Activated T-helper 1 cell treated with Interleukin-2 at 50 U/mL for 16 hours (primary cell): ENCODE data around the gene KRTAP1-3.
"Not testable (repeated sequence)": the region's sequence is repeated elsewhere in the genome, so short reads cannot be mapped to it uniquely, and the experiment has no call there.

Experiments used
- DNase-seq: peaks from one replicate; pipeline ENCODE4 v3.0.0-alpha.2; 2020; ENCODE audit warnings: low read depth

KRTAP1-3 gene

DNA sequence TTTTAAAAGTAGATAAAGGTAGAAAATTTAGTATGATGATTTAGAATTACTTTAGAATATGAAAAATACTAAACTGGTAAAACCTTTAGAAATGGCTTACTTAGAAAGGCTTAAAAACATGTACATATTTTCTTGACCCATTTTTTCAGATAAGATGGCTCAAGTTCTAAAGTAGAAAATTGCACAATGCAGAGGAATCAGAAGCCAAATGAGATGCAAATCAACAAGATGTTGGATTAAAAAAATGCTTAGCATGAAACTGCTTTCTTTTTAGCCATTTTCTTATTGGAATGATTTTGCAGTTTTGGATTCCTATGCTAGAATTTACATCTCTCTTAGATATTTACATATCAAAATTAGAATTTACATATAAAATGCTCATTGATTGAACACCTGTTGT, 24.2 kb downstream of the KRTAP1-3 start:
- no peak for DNase-seq

DNA sequence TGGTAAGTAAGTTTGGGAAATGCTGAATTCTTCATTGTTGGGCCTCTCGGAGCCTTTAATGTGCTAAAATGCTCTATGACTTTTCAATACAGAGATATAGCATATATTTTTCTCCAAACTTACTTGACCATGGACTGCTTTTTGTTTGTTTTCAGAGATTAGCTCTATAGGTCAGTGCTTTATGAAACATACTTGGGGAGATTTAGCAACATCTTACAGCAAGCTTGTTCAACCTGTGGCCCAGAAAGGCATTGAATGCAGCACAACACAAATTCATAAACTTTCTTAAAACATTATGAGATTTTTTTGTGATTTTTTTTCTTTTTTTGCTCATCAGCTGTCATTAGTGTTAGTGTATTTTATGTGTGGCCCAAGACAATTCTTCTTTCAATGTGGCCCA, 24.7 kb downstream of the KRTAP1-3 start:
- DNase-seq, result no peak

DNA sequence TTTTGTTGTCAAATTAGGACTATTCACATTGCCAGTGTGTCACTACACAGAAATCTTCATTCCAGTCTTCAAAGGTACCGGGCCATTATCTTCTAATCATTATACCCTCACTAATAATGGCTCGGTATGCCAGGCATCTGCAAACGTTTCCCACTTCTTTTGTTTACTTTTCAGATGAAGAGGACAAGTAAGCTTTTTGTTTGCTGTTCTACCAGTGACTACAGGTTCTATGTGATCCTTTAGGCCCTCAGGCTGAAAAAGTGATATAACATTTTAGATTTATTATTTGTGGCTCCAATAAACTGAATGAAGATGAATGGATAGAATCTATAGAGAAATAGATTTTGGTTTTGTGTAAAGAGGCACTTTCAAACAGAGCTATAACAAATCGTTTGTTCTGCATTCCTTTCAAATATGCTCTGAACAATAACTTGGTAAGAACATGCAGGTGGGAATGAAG, 25.3 kb downstream of the KRTAP1-3 start:
- no peak for DNase-seq

DNA sequence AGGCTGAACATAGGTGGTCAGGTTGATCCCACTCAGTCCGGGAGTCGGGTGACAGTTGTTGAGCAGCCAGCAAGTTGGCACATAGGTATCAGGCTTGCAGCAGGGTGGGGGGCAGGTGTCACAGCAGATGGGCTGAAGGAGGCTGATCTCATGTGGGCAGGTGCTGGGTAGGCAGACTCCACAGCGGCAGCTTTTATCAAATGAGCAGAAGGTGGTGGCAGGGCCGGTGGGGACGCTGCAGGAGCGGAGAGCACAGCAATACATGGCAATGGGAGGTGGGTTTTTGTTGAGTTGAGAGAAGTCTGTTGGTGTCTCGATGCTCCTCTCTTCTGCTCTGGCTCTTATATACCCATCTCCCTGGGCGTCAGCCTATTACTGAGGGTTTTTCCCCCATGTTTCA, 25.9 kb downstream of the KRTAP1-3 start, which contains the start of gene KRTAP3-1:
KRTAP3-1 (minus strand) TSS at position 318 of the 400 bp plus-strand sequence; CDS start at position 264, 54 bp downstream.
- no peak for DNase-seq

DNA sequence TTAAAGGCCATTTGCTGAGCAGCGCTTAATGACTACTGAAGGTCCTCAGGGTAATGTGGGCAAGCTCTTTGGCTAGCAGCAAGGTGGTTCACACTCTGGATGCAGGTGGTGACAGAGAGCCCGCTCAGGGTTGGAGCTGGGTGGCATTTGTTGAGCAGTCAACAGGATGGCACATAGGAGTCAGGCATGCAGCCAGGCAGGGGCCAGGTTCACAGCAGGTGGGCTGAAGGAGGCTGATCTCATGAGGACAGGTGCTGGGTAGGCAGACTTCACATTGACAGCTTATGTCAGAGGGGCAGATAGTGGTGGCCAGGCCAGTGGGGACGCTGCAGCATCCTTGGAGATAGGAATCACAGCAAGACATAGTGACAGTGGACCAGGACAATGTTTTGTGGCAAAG, 30.3 kb downstream of the KRTAP1-3 start:
- no peak for DNase-seq

DNA sequence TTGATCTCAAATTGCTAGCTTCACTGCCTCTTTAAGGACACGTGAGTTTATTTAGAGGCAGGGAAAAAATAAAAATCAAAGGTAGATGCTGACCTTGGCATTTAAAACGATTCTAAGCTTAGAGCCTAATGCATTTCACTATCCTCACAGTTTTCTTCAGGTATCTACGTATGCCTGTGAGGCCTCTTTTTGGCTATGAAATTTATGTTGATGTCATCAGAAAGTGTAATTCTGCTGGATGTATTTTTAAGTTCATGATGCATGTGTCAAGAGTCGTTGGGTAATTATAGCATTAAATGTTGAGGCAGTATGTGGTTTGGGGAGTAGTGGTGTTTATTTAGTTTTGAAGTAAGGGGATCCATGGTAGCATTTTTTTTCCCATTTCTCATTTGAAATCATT, 30.7 kb downstream of the KRTAP1-3 start:
- DNase-seq, result no peak

DNA sequence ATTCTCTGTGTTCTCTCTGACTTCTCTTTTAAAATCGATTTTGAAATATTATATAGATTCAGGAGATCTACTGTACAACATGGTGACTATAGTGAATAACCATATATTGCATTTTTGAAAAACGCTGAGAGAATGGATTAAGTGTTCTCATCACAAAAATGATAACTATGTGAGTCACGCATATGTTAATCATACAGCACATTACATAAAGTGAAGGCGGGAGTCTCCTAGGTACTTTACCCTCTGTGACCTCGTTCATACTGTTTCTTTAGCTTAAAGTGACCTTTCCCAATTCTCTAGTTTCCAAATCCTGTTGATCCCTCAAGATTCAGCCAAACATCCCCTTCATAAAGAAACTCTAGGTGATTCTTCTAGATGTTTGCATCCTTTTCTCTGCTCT, 31.9 kb downstream of the KRTAP1-3 start:
- DNase-seq, result no peak

DNA sequence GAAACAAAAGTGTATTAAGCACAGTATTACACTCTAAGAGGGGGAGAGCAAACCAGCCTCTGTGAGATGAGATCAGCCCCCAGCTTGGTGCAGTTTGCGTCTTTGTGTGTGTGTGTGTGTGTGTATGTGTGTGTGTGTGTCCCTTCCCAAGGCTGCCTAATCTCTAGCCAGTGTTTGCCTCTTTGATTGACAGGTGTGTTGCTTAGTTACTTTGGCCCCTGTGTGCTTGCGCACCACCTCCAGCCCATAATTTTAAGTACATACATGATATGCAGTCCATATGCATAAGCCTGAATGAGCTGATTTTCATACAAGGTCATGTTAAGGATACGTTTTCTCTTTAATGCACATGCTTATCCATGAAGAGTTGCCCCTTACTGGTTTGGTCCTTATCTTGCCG, 32.9 kb downstream of the KRTAP1-3 start:
- no peak for DNase-seq

DNA sequence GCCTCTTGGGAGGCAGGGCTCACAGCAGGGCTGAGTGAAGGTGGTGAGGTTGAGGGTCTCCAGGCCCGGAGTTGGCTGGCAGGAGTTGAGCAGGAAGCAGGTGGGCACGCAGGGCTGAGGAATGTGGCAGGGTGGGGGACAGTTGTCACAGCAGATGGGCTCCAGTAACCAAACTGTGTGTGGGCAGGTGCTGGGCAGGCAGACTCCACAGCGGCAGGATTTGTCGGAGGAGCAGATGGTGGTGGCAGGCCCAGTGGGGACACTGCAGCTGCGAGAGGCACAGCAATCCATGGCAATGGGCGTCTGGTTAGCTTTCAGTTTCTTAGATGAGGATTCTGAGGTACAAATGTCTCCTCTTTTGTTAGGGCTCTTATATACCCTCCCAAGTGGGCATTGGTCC, 35.1 kb downstream of the KRTAP1-3 start, which contains the start of gene KRTAP3-2:
KRTAP3-2 (minus strand) TSS at position 344 of the 400 bp plus-strand sequence; CDS start at position 291, 53 bp downstream.
- not testable (repeated sequence) for DNase-seq

DNA sequence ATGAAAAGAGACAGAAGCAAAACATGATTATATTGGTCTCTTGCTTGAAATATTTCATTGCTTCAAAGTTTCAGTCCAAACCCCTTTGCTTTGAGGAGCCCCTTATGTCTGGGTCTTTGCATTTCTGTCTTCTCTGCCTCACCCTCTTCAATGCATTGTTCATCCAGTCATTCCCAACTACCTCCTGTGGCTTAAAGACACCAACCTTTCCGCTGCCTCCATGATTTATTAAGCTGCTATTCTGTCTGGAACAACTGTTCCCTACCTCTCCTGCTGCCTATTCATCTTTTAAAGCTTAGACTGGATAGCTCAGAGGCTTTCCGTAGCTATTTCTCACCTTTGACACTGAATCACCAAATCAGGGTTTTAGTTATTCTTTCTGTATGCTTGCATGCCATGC, 37.3 kb downstream of the KRTAP1-3 start:
- DNase-seq, result no peak

DNA sequence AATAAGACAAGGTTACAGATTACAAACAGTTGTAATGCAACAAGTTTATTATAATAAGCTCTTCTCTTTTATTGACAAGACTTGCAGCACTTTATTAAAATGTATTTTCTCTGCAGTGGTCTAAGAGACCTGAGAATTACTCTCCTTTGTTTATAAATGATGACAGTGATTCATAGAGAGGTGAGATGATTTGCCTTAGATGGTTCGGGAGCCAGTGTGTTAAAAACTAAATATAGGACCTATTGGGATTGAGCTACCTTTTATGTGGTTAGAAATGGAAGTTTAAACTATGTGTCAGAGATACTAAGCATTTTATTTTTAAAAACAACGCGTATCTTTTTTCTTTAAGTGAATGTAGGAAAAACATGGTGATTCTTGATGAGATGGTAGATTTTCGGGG, 37.8 kb downstream of the KRTAP1-3 start:
- no peak for DNase-seq

DNA sequence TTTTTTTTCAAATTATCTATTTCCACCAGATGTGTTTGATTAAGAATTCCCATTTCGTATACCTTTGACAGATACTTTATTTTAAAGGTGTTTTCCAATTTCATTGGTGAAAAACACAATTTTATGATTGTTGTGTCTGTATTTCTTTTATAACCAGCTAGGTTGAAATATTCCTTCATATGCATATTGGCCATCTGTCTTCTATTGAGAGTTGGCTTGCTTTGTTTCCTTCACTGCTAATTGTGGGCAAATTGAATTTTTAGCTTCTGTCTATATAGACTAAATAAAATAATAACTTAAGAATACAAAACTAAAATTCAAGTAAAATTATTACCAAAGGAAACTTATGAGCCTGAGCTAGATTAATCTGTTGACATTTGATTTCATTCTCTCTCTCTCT, 39.6 kb downstream of the KRTAP1-3 start:
- no peak for DNase-seq

DNA sequence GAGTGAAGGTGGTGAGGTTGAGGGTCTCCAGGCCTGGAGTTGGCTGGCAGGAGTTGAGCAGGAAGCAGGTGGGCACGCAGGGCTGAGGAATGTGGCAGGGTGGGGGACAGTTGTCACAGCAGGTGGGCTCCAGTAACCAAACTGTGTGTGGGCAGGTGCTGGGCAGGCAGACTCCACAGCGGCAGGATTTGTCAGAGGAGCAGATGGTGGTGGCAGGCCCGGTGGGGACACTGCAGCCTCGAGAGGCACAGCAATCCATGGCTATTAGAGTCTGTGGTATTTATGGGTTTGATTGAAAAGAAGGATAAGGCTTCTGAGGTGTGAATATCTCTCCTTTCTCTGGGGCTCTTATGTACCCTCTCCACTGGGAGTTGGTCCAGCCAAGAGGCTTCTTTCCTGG, 40.8 kb downstream of the KRTAP1-3 start, which contains the start of gene KRTAP3-3:
KRTAP3-3 (minus strand) TSS at position 326 of the 400 bp plus-strand sequence; CDS start at position 259, 67 bp downstream.
- no peak for DNase-seq

DNA sequence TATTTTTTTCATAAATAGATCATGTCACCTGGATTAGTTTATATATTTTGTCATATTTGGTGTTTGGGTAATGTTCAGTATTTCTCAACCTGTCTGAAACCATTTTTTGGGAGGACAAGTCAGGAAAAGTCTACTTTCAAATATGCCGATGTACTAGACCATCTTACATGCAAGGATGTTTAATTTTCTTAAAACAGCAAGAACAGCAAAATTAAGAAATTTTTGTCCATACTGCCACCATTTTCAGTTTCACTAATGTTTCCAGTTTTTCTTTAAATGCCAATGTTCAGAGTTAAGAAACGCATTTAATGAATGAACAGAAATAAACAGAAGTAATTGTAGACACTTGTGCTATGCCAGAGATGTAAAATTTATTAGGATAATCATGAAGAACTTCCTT, 41.6 kb downstream of the KRTAP1-3 start:
- DNase-seq, result no peak

DNA sequence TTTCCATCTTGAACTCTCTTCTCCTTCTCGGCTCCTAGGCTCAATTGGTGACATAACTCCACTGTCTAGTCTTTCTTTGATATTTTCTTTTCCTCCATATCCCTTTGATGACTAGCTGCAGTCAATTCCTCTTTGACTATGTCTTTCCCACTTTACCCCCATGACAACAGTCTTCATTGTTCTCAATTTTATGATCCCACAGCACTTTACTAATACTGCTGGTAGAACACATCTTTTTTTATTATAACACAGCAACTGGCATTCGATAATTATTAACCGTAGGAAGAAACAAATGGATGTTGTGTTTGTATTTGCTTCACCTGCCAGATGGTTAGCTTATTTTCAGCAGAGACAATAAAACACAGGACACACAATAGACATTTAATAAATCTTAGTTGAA, 42.0 kb downstream of the KRTAP1-3 start:
- no peak for DNase-seq

DNA sequence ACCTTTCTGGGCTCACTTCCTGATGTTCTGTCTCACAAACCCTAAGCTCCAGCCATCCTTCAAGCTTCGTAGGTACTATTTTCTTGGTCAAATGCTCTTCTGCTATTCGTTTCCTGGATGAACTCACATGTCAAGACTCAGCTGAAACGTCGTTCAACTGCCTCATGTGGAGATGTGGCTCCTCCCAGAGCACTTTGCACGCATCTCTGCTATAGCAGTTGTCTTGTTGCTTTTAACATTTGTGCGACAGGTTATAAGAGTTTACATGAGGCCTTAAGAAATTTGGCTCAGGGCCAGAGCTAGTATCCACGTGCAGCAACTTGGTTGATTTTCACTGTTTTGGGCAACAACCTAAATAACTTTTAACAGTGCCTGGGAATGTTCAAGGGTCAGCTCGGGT, 47.8 kb downstream of the KRTAP1-3 start:
- DNase-seq, result no peak

DNA sequence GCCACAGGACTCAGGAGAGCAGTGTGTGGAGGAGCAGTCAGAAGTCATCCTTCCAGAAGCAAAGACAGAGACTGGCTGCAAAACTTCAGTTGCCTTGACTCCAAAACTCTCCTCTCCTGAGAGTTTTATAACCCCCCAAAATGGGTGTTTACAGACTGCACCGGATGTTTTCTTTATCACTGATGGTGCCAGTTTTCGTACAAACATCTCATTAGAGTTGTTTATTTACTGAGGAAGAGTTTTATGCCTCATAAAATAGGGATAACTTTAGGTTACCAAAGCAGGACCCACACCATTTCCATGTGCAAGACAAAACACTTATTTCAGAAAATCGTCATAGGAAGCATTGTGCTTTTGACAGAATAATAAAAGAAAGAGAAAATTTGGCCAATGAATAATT, 50.4 kb downstream of the KRTAP1-3 start, which contains the start of gene KRT40:
KRT40 (minus strand) TSS at position 101 of the 400 bp plus-strand sequence; CDS start at position 48, 53 bp downstream.
- DNase-seq, result no peak
